Epithelial cell of prostate (primary cell): Measurements from ENCODE around the gene BIN1.

ENCODE experiments used
- DNase-seq: peaks from one replicate; pipeline ENCODE4 v3.0.0-alpha.2; 2011; ENCODE audit warnings: low read depth, low spot score
- H3K27ac ChIP-seq: fragments of 450-650 bp; 2 replicates; pipeline ENCODE4 v1.5.1; 2017; ENCODE audit warnings: mild to moderate bottlenecking

Gene BIN1

DNA sequence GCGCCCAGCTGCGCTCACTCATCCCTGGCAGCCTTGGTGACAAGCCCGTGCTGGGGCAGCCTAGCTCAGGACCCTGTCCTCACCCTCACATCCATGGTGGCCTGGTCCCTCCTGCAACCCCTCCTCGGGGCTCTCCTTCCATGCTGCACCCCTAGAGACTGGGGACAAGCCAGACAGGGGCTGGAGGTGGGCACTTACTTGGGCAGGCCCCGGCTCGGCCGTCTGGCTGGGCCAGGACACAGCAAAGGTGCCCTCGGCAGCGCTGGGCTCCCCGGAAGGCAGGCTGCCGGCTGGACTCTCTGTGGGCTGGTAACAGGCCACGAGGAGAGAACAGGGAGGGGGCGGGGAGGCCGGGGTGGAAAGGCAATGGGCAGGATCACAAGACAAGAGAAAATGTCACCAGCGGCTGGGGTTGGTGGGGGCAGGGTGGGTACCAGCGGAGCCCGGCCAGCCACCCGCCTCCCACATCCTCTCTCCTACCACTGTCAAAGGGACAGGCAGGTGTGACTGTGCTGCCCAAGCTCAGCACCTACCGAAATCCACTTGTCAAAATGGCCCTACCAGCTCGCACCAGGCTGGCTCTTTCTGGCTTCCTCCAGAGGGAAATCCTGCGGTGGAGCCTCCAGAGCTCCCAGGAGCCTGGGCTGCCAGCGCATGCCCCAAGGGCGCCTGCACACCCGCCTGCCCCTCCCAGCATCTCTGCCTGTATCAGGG, 54.7 kb downstream of the BIN1 start:
- no peak for DNase-seq

DNA sequence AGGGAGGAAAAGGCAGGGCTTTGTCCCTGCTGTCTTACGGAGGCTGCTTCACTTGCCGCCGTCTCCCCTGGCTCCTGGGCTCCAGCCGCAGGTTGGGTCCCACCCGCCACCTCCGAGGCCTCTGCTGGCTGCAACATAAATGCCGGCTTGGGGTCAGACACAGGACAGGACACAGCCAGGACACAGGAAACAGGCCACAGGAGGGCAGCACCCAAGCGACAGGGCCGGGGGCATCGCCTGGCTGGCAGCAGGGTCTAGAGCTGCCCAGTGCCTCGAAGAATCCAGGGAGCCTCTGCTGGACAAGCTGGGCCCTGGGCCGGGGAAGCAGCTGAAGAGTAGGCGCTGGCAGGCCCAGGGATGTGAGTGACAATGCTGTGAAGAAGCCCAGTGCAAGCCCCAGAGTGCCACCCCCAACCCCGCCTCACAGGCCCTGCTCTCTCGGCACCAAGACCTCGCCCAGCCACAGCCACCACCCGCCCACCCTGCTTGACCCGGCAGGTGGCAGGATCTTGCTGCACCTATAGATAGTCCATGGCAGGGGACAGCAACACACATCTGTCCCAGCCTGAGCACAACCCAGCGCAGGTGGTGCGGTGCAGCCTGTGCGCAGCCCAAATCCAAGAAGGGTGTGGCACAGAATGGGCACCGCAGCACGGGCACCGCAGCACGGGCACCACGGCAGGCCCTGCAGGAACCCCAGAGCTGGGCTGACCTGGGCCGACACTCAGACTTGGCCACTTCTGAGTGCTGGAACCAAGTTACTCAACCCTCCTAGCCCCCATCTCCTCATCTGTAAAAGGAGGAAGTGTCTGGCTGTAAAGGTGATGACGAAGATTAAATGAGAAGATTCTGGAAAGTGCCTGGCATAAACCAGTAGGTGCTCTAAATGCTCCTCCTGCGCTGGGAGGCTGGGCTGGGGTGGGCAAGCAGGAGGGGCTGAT, 55.6 kb downstream of the BIN1 start:
- H3K27ac ChIP-seq: no peak overlapping the region
- DNase-seq: no peak

More for the DNA sequence above, 54.7 kb downstream of the BIN1 start:
- H3K27ac ChIP-seq: no peak overlapping the region

DNA sequence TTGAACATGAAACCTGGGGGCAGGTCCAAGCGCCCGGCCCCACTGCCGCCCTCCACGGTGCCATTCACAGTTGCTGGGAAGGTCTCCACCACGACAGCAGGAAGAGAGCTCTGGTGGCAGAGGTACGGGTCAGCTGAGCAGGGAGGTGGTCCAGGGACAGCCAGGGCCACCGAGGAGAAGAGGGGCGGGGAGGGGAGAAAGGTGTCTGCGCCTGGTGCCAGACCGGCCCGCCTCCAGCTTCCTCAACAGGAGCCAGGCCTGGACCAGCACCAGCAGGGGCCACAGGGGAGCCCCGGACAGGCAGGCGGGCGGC, 56.2 kb downstream of the BIN1 start:
- H3K27ac ChIP-seq: no peak overlapping the region
- no peak for DNase-seq

DNA sequence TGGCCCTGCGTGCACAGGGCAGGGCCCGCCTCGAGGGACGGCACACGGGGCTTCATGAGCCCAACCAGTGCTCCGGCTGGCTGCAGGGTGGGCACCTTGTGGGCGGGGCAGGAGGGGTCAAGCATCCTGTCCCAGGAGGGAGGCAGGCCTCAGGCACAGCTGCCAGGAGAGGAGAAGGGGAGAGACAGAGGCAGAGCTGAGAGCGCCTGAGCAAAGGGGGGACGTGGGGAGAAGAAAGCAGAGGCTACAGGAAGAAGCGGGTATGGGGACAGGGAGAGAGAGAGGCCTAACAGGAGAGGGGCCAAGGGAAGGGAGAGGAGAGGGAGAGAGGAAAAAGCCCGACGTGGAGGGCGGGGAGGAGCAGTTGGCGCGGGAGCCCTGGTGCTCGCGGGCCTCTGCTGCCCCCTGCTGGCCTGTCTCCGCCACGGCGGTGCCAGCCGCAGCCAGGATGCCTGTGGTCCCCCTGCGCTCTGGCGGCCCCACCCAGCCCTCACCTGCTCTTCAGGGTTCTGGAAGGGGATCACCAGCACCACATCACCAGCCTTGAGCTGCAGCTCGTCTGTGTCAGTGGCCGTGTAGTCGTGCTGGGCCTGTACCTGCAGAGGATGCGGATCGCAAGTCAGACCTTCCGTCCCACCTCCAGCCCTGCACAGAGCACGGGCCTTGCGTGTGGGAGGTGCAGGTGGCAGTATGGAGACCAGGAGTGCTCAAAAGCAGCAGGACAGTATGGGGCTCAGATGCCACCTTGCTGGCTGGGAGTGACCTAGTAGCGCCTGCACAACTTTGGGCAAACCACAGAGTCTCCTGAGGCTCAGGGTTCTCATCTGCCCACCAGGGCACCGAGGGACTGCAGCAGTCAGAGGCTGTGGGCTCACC, 56.8 kb downstream of the BIN1 start:
- H3K27ac ChIP-seq: no peak overlapping the region
- DNase-seq: no peak

DNA sequence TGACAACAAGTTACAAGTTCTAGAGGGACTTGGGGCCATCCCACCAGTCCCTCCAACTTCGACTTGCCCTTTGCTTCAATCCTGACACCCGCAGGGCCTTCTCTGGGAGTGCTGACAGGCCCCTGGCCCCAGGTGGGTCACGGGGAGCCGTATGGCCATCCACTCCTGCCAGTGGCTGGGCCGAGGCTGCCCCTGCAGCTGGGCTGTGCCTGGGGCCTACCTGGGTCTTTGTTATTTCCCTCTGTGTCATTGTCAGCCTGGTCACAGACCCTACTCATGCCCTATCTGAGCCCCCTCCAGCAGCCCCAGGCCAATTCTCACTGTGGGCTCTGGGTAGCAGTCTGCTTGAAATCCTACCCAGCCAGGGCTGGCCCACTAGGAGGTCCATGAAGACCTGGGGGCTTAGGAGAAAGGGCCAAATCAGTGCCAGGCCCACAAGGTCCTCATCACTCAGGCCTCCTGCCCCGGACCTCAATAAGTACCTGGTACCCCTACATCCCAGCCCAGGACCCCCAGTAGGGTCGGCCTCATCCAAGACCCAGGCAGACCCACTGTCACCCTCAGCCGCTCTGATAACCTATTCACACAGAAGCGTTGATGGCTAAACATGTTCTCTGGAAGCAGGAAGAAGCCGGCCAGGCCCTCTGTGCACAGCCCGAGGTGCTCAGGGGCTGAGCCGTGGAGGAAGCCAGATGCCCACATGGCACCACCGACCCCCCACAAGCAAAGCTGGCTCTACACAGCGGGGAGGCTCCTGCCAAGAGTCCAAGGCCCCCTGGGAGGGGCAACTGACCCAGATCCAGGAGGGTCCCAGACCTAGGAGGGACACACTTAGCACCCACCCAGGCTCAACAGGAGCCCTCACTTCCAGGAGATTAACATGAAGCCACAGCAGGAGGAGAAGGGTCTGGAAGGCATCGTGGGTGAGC, 57.7 kb downstream of the BIN1 start:
- no peak overlapping the region for H3K27ac ChIP-seq
- no peak for DNase-seq

DNA sequence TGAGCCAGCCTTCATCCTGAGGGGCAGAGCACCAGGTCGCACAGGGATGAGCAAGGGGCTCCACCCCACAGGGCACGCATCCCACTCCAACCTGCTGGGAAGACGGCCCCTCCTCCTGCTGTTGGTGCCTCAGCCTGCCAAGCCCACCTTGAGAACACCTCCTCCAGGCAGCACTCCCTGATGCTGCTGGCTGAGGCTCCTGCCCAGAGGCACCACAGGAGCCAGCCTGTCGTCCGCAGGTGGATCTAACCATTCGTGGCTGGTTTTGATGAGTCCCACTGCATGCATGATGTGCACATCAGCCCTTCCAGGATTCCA, 58.4 kb downstream of the BIN1 start:
- H3K27ac ChIP-seq: no peak overlapping the region
- no peak for DNase-seq

DNA sequence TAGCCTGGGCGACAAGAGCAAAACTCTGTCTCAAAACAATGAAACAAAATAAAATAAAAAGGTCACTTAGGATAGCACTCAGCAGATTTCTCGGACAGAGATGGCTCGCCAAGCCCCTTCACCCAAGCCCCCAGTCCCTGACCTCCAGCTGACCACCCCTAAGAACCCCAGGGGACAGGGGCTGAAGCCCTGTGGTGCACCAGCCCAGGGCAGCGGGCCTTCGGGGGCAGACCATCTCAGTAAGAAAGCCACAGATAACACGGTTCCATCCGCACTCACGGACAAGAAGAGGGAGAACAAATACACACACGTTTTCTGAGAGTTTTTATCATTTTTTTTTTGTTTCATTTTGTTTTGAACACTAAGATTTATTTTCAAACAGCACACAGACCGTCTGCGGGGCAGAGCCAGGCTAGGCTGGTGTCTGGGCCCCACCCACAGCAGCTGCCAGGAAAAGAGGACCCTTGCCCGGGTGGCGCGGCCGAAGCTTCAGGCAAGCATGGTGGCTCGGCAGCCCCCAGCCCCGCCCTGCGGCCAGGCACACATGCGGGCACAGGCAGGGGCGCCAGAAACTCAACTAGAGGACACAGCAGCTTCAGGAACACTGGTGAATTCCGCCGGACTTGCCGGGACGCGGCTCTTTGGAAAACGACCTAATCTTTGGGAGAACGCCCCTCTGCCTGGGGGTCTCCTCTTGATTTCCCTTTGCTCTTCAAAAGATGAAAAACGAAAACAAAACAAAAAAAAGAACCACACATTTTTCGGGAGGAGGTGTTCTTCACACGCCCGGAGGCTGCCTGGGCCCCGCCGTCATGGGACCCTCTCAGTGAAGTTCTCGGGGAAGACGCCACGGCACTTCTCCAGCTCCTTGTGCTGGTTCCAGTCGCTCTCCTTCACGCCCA, 59.0 kb downstream of the BIN1 start:
- no peak overlapping the region for H3K27ac ChIP-seq
- no peak for DNase-seq

DNA sequence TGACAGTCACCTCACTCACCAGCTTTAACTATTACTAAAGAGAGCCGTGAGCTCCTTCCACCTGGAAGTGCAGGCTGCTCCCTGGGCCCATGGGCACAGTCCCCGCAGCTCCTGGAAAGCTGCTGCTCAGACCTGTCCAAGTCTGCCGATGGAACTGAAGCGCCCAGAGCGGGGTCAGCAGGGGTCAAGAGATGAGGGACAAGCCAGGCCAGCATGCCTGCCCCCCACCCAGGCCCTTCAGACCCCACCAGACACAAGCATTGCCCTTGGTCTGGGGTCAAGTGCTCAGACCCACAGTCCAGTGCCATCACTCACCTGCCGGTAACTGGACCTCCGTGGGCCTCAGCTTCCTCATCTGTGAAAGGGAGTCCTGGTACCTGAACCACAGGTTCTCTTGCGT, 59.9 kb downstream of the BIN1 start:
- H3K27ac ChIP-seq: no peak overlapping the region
- DNase-seq: no peak

DNA sequence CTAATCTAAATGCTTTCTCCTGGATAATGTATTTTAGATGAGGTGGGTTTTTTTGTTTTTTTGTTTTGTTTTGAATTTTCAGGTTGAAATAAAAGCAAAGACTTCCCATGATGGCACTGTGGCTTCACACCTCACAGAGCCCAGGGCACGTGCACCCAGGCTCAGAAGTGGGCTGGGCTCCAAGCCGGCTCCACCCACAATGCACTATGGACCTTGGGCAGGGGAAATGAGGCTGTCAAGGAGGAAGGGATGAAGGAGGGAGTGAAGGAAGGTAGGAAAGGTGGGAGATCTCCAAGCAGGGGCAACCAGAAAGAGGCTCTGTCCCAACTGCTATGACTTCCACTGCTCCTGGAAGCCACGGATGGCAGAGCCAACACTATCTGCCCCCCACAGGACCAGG, 60.4 kb downstream of the BIN1 start:
- H3K27ac ChIP-seq: no peak overlapping the region
- DNase-seq: no peak

DNA sequence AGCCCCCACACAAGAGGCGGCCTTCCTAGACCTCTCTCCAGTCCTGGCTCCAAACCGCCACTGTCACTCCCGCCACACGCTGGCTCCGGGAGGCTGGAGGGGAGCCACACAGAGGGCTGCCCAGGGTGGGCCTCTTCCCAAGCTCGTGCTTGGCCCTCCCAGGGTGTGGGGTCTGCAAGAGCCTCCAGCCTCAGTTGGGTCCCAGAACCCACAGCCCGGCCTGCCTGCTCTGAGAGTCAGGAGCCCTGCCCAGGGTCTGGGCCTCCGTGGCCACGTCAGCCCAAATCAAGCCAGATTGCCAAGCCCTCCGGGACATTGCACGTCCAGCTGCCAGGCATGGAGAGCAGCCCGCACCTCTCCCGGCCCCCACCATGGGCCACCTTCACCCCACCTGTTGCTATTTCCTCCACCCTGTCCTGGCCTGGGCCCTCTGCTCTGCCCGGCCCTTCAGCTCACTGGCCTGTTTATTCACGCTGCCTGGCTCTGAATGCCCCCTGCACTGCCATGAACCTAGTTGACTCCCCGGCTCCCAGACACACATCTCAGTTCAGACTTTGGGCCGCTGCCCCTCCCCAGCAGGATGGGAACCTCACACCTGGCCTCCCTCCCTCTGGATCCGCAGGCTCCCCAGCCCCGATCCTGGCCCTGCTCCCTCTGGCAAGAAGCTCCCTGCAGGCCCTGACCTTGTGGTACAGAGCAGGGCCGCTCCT, 61.0 kb downstream of the BIN1 start:
- DNase-seq: no peak
- H3K27ac ChIP-seq: no peak overlapping the region

DNA sequence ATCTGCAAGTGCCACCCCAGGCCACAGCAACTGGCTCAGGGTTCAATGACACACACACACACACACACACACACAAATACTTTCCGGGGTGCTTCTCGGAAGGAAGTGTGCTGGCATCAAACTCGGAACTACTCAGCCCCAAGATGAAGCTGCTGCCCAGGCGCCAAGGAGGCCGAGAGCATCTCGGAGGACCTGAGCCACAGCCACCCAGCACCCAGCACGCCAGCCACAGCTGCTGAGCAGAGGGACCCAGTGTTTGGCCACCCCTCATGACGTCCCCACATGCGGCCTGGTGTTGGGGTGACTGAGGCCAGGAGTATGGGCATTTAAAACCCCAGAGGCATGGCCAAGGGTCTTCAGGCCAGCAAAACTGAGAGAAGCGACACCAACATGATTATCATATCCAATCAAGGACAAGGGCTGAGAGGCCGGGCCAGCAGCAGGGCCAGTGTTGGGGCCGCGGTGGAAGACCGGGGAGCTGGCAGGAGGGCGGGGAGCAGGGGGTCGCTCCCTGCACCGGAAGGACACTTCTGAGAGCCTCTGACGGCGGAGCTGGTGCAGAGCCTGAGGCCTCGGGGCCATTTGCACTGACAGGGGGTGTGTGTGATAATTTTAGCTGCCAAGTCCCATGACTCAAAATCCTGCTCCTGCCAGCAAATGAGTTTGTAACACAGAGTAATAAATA, 61.8 kb downstream of the BIN1 start:
- H3K27ac ChIP-seq: no peak overlapping the region
- no peak for DNase-seq

DNA sequence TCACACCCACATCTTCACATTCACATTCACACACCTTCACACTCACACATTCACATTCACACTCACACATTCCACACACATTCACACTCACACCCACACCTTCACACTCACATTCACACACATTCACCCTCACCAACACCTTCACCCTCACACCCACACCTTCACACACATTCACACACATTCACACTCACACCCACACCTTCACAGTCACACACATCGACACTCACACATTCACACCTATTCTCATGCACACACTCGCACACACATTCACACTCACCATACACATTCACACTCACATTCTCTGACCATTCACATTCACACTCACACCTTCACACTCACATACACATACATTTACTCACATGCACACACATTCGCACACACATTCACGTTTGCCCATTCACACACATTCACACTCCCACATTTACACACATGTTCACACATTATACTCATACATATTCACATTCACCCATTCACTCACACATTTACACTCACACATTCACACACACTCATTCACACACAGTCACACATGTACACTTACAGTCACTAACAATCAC, 62.7 kb downstream of the BIN1 start:
- H3K27ac ChIP-seq: no peak overlapping the region
- DNase-seq: no peak

DNA sequence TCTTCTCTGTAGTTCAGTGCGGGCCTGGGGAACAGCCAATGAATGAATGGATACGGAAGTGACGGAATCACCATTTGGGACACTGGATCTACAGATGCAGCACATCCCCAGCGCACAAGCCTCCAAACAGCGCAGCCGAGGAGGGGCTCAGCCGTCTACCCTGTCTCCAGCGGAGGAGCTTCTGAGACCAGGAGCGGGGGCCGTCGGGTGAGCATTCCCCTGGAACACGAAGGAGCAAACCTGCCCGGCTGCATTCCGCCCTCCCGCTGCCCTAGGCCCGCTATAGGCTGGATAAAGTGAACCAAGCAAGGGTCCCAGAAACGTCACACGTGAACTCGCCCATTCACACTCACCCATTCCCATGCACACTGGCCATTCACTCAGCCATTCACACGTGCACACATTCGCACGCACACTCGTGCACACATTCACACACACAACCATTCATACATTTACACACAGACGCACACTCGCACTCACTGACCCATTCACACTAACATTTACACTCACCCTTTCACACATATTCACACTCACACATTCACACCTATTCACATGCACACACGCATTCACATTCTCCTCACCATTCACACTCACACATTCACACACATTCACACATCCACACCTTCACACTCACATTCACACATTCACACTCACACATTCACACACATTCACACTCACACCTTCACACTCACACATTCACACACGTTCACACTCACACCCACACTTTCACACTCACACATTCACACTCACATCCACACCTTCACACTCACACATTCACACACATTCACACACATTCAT, 63.4 kb downstream of the BIN1 start:
- DNase-seq: no peak
- H3K27ac ChIP-seq: no peak overlapping the region

DNA sequence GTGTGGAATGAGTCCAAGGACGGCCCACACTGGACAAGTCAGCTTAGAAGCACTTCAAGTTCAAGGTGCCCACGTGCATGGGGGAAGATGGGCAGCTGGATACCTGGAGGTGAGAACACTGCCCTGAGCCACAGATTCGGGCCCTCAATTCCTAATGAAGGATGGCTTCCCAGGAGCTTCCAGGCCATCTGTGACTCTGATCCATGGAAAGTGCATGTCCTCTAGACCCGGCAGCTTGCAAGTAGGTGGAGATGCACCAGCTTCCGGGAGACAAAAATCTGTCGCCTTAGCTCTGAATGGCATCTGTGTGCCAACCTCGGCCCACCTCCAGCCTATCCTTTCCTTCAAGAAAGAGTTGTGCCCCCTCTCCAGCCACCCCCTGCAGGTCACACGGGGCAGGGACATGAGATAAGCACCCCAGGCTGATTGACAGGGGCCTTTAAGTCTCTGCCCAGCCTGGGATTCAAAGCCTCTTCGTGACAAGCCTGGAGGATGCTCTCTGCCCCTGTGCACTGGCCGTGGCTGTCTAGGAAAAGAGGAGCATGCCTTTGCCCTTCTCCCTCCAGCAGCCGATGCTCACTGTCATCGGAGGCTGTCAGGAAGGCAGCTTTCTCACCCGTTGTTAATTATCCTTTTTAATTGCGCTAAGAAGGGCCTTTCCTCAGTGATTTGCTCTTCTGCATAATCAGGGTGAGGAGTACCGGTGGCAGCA, 65.5 kb downstream of the BIN1 start:
- DNase-seq: no peak
- no peak overlapping the region for H3K27ac ChIP-seq

DNA sequence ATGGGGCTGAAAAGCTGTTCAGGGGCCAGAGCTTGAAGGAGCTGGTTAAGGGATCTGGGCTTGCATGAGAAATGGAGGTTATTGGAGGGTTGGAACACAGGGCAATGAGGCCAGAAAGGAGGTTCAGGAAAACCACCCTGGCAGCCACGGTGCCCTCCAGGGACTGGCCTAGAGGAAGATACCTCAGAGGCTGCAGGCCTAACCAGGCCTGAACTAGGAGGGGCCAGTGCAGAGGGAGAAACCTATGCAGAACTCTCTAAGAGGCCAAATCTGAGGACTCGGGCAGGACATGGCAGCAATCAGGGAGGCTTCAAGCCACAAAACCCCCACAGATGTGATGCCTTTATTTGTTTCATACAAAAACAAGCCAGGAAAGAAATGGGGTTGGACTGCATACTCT, 66.8 kb downstream of the BIN1 start:
- no peak overlapping the region for H3K27ac ChIP-seq
- DNase-seq: no peak

DNA sequence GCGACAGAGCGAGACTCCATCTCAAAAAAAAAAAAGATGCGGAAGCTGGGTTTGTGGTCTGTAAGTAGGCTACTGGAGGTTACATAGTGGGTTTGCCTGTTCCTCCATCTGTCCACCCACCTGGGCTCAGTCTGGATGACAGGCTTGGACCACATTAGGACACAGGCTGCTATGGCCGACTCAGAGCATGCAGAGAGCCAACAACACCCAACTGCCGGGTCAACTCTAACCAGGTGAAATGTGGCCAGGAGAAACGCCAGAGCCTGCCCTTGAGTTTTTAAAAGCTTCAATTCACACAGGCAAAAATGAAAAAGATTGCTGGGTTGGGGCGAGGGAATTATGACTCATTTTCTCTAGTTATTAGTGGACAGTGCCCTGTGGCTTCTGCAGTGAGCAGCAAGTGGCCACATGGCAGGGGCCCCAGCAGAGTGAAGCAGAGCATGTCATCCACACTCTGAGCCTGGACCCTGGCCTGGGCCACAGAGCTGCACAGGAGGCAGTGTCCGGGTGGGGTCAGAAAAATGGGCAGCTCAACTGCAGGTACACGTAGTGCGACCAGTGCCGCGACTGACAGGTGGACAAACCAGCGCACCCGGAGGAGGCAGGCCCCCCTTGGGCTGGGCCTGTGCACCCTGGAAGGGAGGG, 67.4 kb downstream of the BIN1 start:
- DNase-seq: no peak
- no peak overlapping the region for H3K27ac ChIP-seq
